Activated naive CD4-positive, alpha-beta T cell (primary cell): ENCODE data around the gene BTBD7.

Experiments
- DNase-seq, 4 experiments: peaks; one replicate each; lab custom pipeline; 2025; lab: John Stamatoyannopoulos, UW

BTBD7 gene

DNA sequence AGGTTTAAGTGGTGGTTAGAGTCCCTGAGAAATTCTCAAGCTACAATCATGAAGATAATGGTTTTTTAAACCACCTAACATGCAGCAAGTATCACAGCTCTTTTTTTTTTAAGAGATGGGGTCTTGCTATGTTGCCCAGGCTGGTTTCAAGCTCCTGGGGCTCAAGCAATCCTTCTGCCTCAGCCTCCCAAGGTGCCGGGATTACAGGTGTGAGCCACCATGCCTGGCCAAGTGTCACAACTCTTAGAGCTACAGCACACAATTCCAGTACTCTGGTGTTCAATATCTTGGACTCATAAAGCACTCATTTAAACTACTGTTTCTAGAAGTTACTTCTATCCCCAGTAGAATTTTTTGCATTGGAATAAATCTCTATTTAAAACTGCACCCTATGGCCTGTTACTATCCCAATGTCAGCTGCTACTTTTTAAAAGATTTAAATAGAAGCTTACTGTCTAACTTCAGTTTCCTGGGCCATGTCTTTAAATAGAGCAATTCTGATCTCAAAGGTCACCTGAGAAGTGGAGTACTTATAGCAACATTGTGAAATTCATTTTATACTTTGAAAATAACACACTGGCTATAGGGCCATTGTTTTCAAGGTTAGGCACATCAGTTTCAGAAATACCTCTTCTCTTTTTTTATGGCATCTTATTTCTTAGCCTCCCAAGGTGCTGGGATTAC is 137.4 kb downstream of the BTBD7 start:
- DNase-seq: no peak
